H1 (cell line): ENCODE measurements around the gene MAP2K2. TPM values are rescaled to one million over a fixed set of nuclear protein-coding genes. Genes with fewer than 3 reads are reported as not detected.

Experiments
- CTCF ChIA-PET: fragments of 300-600 bp; sonication (Branson Sonifier 250); formaldehyde crosslinking; loops from one replicate; lab custom pipeline; 2021; ENCODE audit not compliant: partially characterized antibody; lab: Charles Lee
- POLR2A ChIA-PET: fragments of 300-600 bp; sonication (Branson Sonifier 250); formaldehyde crosslinking; loops from one replicate; lab custom pipeline; 2021; ENCODE audit warnings: inconsistent platforms; ENCODE audit not compliant: partially characterized antibody; lab: Charles Lee
- DNase-seq, 2 experiments: peaks; one replicate each; pipeline versions ENCODE4 v3.0.0 to v3.0.0-alpha.2; 2010 to 2022; ENCODE audit warnings: low spot score in 2 of 2, low read depth in 1 of 2, mixed read lengths in 1 of 2
- FAIRE-seq: peaks from 2 replicates; lab custom pipeline; 2011; peaks lifted over from hg19 to GRCh38; lab: Jason Lieb, UNC
- H2AFZ ChIP-seq: 2 replicates; pipeline ENCODE4 v1.8.1; 2012; ENCODE audit warnings: low read length, inconsistent platforms
- H2AK5ac ChIP-seq: 2 replicates; pipeline ENCODE4 v1.6.1; 2013; ENCODE audit warnings: low read depth, low read length
- H2BK120ac ChIP-seq: replicated peaks from 2 replicates; pipeline ENCODE3; 2013; ENCODE audit warnings: low read depth, low read length, inconsistent platforms
- H2BK12ac ChIP-seq: 2 replicates; pipeline ENCODE4 v1.6.1; 2013; ENCODE audit warnings: low read depth, low read length
- H2BK15ac ChIP-seq: 2 replicates; pipeline ENCODE4 v1.6.1; 2013; ENCODE audit warnings: low read length
- H2BK20ac ChIP-seq: 2 replicates; pipeline ENCODE4 v1.6.1; 2013; ENCODE audit warnings: low read length
- H2BK5ac ChIP-seq: 2 replicates; pipeline ENCODE4 v1.6.1; 2013; ENCODE audit warnings: low read depth, low read length
- H3K14ac ChIP-seq: 2 replicates; pipeline ENCODE4 v1.6.1; 2013; ENCODE audit warnings: inconsistent platforms; ENCODE audit not compliant: insufficient read length
- H3K18ac ChIP-seq: 2 replicates; pipeline ENCODE4 v1.6.1; 2013; ENCODE audit warnings: low read length; ENCODE audit errors: extremely low read depth
- H3K23ac ChIP-seq: 2 replicates; pipeline ENCODE4 v1.6.1; 2013; ENCODE audit warnings: inconsistent platforms; ENCODE audit not compliant: insufficient read length
- H3K23me2 ChIP-seq: 2 replicates; pipeline ENCODE4 v1.6.1; 2013; ENCODE audit warnings: low read depth, low read length
- H3K27ac ChIP-seq: 2 replicates; pipeline ENCODE4 v1.6.1; 2011; ENCODE audit warnings: low read depth, low read length, inconsistent platforms
- H3K27me3 ChIP-seq, 4 experiments: replicated peaks in 1 of 4; 1 replicate in 1 of 4; 2 replicates in 3 of 4; pipeline versions ENCODE4 v1.6.1 to v1.8.1; 2011 to 2013; ENCODE audit warnings: low read length in 3 of 4, mild to moderate bottlenecking in 3 of 4, inconsistent platforms in 2 of 4, mixed read lengths in 2 of 4, moderate library complexity in 1 of 4; ENCODE audit not compliant: control insufficient read depth in 3 of 4, insufficient read depth in 3 of 4; ENCODE audit errors: extremely low read depth in 1 of 4
- H3K36me3 ChIP-seq, 4 experiments: 2 replicates each; pipeline versions ENCODE4 v1.6.1 to v1.8.1; 2011 to 2013; ENCODE audit warnings: mild to moderate bottlenecking in 4 of 4, low read length in 3 of 4, moderate library complexity in 2 of 4, control low read depth in 1 of 4, inconsistent platforms in 1 of 4; ENCODE audit not compliant: insufficient read depth in 4 of 4, control insufficient read depth in 2 of 4
- H3K4ac ChIP-seq: replicated peaks from 2 replicates; pipeline ENCODE3; 2013; ENCODE audit warnings: low read length, low read depth, mixed read lengths, inconsistent platforms; ENCODE audit not compliant: insufficient read length
- H3K4me1 ChIP-seq, 4 experiments: replicated peaks in 1 of 4; 1 replicate in 1 of 4; 2 replicates in 3 of 4; pipeline versions ENCODE4 v1.6.1 to v1.8.1; 2011 to 2013; ENCODE audit warnings: low read length in 3 of 4, inconsistent platforms in 2 of 4, mixed read lengths in 1 of 4; ENCODE audit not compliant: insufficient read depth in 4 of 4, control insufficient read depth in 3 of 4
- H3K4me2 ChIP-seq, 2 experiments: 2 replicates each; pipeline versions ENCODE4 v1.6.1 to v1.8.1; 2011 to 2013; ENCODE audit warnings: low read depth in 2 of 2, low read length in 2 of 2, control low read depth in 1 of 2, inconsistent platforms in 1 of 2, mild to moderate bottlenecking in 1 of 2; ENCODE audit not compliant: insufficient read depth in 1 of 2
- H3K4me3 ChIP-seq, 4 experiments: fragments of 200-600, 300-600 bp in 1 of 4; sonication (generic), shearing (Covaris generic), sonication (Bioruptor Twin) in 1 of 4; 2 replicates each; pipeline versions ENCODE4 v1.5.1 to v1.8.1; 2011 to 2016; ENCODE audit warnings: low read length in 4 of 4, low read depth in 3 of 4, control low read depth in 2 of 4, inconsistent platforms in 2 of 4, mild to moderate bottlenecking in 2 of 4, mixed read lengths in 1 of 4, moderate library complexity in 1 of 4; ENCODE audit not compliant: insufficient read depth in 2 of 4; ENCODE audit errors: extremely low read depth in 1 of 4
- H3K56ac ChIP-seq: replicated peaks from 2 replicates; pipeline ENCODE3; 2013; ENCODE audit warnings: low read depth, mild to moderate bottlenecking, mixed read lengths, low read length, inconsistent platforms; ENCODE audit not compliant: insufficient read length
- H3K79me1 ChIP-seq: 2 replicates; pipeline ENCODE4 v1.6.1; 2013; ENCODE audit warnings: low read depth, low read length, control low read depth
- H3K79me2 ChIP-seq, 2 experiments: 2 replicates each; pipeline versions ENCODE4 v1.6.1 to v1.8.1; 2012 to 2013; ENCODE audit warnings: low read length in 2 of 2, mild to moderate bottlenecking in 2 of 2, inconsistent platforms in 1 of 2; ENCODE audit not compliant: insufficient read depth in 2 of 2, control insufficient read depth in 1 of 2
- H3K9ac ChIP-seq, 4 experiments: replicated peaks in 1 of 4; 1 replicate in 1 of 4; 2 replicates in 3 of 4; pipeline versions ENCODE4 v1.6.1 to v1.8.1; 2011 to 2013; ENCODE audit warnings: low read depth in 3 of 4, low read length in 3 of 4, control low read depth in 2 of 4, mild to moderate bottlenecking in 2 of 4, moderate library complexity in 2 of 4, inconsistent platforms in 1 of 4; ENCODE audit errors: extremely low read depth in 1 of 4
- H3K9me3 ChIP-seq, 2 experiments: 2 replicates each; pipeline versions ENCODE4 v1.6.1 to v1.8.1; 2012 to 2013; ENCODE audit warnings: mild to moderate bottlenecking in 2 of 2, moderate library complexity in 2 of 2, control low read depth in 1 of 2, inconsistent platforms in 1 of 2, low read depth in 1 of 2, low read length in 1 of 2, mixed read lengths in 1 of 2; ENCODE audit not compliant: insufficient read depth in 2 of 2
- H4K20me1 ChIP-seq, 2 experiments: replicated peaks in 1 of 2; 2 replicates each; pipeline versions ENCODE3 to v1.8.1; 2011 to 2013; ENCODE audit warnings: inconsistent platforms in 2 of 2, low read length in 2 of 2, mild to moderate bottlenecking in 1 of 2; ENCODE audit not compliant: insufficient read depth in 2 of 2, control insufficient read depth in 1 of 2
- H4K5ac ChIP-seq: 2 replicates; pipeline ENCODE4 v1.6.1; 2013; ENCODE audit warnings: low read length, low read depth, mixed read lengths, inconsistent platforms; ENCODE audit not compliant: insufficient read length
- H4K8ac ChIP-seq: 2 replicates; pipeline ENCODE4 v1.8.0; 2013; ENCODE audit warnings: mild to moderate bottlenecking, moderate library complexity, low read length, inconsistent platforms; ENCODE audit not compliant: insufficient read depth; ENCODE audit errors: extremely low read depth
- H4K91ac ChIP-seq: replicated peaks from 2 replicates; pipeline ENCODE3; 2013; ENCODE audit warnings: low read length, mixed read lengths, inconsistent platforms; ENCODE audit not compliant: insufficient read length
- ASH2L ChIP-seq: fragments of 200-600, 300-600 bp; sonication (generic); IDR thresholded peaks from one replicate; pipeline ENCODE4 v1.7.1; 2017; ENCODE audit warnings: low read length
- CEBPB ChIP-seq: IDR thresholded peaks from 2 replicates; pipeline ENCODE4 v1.6.1; 2012; ENCODE audit warnings: low read depth, low read length
- CREB1 ChIP-seq: IDR thresholded peaks from 2 replicates; pipeline ENCODE4 v1.6.1; 2012; ENCODE audit warnings: inconsistent platforms
- EGR1 ChIP-seq: IDR thresholded peaks from 2 replicates; pipeline ENCODE4 v1.6.1; 2011; ENCODE audit warnings: low read depth, low read length, borderline replicate concordance
- GABPA ChIP-seq: IDR thresholded peaks from 2 replicates; pipeline ENCODE4 v1.6.1; 2011; ENCODE audit warnings: mild to moderate bottlenecking, low read length, moderate library complexity, borderline replicate concordance; ENCODE audit not compliant: insufficient read depth
- HDAC2 ChIP-seq, 2 experiments: fragments of 300-600 bp in 1 of 2; sonication (generic) in 1 of 2; IDR thresholded peaks; 2 replicates each; pipeline ENCODE4 v1.6.1; 2011 to 2012; ENCODE audit warnings: low read depth in 2 of 2, low read length in 2 of 2, mild to moderate bottlenecking in 2 of 2, moderate library complexity in 2 of 2, borderline replicate concordance in 1 of 2, inconsistent platforms in 1 of 2
- KDM1A ChIP-seq: fragments of 200-600, 300-600 bp; sonication (generic); IDR thresholded peaks from 2 replicates; pipeline ENCODE4 v1.7.1; 2016; ENCODE audit warnings: mild to moderate bottlenecking, low read length, borderline replicate concordance
- MAX ChIP-seq: IDR thresholded peaks from 2 replicates; pipeline ENCODE4 v1.6.1; 2012; ENCODE audit warnings: inconsistent platforms
- TCF12 ChIP-seq: IDR thresholded peaks from 2 replicates; pipeline ENCODE4 v1.6.1; 2011; ENCODE audit warnings: low read depth, mild to moderate bottlenecking, low read length
- WGBS, 2 experiments: shearing (Covaris generic) in 1 of 2; methylation state at CpG; one replicate each; pipeline versions ENCODE4 v1.1.6 to v1.1.7; 2013 to 2015; ENCODE audit warnings: low lambda C conversion rate in 2 of 2, mixed read lengths in 2 of 2, inconsistent platforms in 1 of 2, low coverage in 1 of 2, missing lambda C conversion rate in 1 of 2; ENCODE audit not compliant: insufficient replicate concordance in 2 of 2, insufficient coverage in 1 of 2, insufficient read length in 1 of 2; ENCODE audit errors: extremely low coverage in 1 of 2, missing lambda C conversion rate in 1 of 2; 5-methylcytosine and 5-hydroxymethylcytosine counted together
- polyA plus RNA-seq, 7 experiments: library from polyadenylated mRNA; depleted of rRNA in 3 of 7; stranded (reverse) in 5 of 7; unstranded in 2 of 7; fragments of >200 nt in 5 of 7; fragments of 200-250 nt in 2 of 7; gene quantifications; 1 replicate in 5 of 7; 2 replicates in 1 of 7; 4 replicates in 1 of 7; pipeline versions ENCODE4 v1.2.1 to v1.2.3, GENCODE V29; 2011 to 2013; ENCODE audit warnings: missing spikeins in 2 of 7, mixed read lengths in 2 of 7
- total RNA-seq: library from RNA; stranded (reverse); fragmentation: NEBNext Ultra II Directional; extraction: Animal tissue kit (Norgen Biotek cat#: 25700); gene quantifications from 2 replicates; pipeline ENCODE4 v1.2.1, GENCODE V29; 2021
- TF ChIP-seq, protein P1 (sequence below): IDR thresholded peaks from 2 replicates; pipeline ENCODE4 v1.6.1; 2012; ENCODE audit warnings: low read length, inconsistent platforms

MAP2K2 gene
- total and polyA plus RNA-seq, 2 of the 8 experiments (the other 6 are each of a cell fraction or from before 2014, with no cell fraction given) = 111 to 162 TPM

DNA sequence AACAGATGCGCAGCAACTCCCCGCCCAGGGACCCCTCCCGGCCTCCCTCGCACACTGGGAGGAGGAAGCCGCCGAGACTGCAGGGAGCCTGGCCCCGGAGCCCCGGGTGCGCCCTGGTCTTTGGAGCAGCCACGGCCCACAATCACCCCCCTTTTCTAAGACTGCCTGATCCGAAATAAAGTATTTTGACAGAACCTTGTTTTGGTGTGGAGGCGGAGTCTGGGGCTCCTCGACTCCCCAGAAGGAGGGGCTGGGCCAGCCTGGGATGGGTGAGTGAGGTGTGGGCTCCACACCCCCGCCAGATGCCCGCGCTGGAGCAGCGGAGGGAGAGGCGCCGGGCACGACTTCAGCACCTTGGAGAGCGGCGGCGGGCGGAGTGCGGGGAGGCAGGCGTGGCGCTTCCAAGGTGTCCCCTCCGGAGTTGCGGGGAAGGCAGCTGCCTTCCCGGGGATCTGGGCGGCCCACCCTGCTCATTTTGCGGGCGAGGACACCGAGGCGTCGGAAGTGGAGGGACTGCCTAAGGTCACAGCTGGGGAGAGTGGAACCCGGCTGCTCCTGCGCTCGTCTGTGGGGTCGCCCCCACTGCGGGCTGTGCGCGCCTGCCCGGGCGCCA lies 49.0 kb upstream of the MAP2K2 start:
- H3K79me1 ChIP-seq = no peaks in the 10 kb centered on the region
- 18% methylated on average over 40 of the region's 45 CpGs; no CpG with 5 or more reads in 1 of the 2 experiments for WGBS, 2 experiments
- peaks cover 0 to 2% (median 0%) of the 10 kb centered on the region in 4 experiments; a peak in 1 of 7 replicates for H3K4me1 ChIP-seq
- H3K23ac ChIP-seq = no peak overlapping the region
- FAIRE-seq (no peak), DNase-seq (peak in 1 of 2 experiments; percentile 98)
- H2BK15ac ChIP-seq = no peak overlapping the region
- peak overlapping the region in 3 of 4 experiments; percentile 13 to 32 (median 23); a peak in 5 of 8 replicates for H3K4me3 ChIP-seq
- peak overlapping the region; percentile 62 to 67 for H3K4me2 ChIP-seq
- peaks cover 0 to 6% of the 10 kb centered on the region in 2 experiments for H4K20me1 ChIP-seq
- no peak overlapping the region for H3K4ac ChIP-seq
- no peak overlapping the region for H4K5ac ChIP-seq
- no peak overlapping the region for H4K91ac ChIP-seq
- ChIA-PET POLR2A (interaction anchor here (0.6 kb wide), 1 partner anchor 18 kb away, joined by 5 read pairs; no protein-coding TSS in a partner anchor), CTCF (interaction anchor here (0.9 to 1.7 kb wide), 4 partner anchors 14 to 35 kb away, joined by 3 to 5 read pairs (median 4); no protein-coding TSS in a partner anchor)
- no peak overlapping the region for H3K9ac ChIP-seq
- no peak overlapping the region for H2AFZ ChIP-seq
- H3K79me2 ChIP-seq = no peaks in the 10 kb centered on the region
- no peaks in the 10 kb centered on the region for H3K9me3 ChIP-seq
- no peak overlapping the region for H3K14ac ChIP-seq
- H2BK120ac ChIP-seq = no peak overlapping the region
- H3K18ac ChIP-seq = no peak overlapping the region
- no peak overlapping the region for H2AK5ac ChIP-seq
- no peak overlapping the region for H2BK12ac ChIP-seq
- no peak overlapping the region for H3K56ac ChIP-seq
- H4K8ac ChIP-seq = no peak overlapping the region
- peaks cover 0 to 19% (median 6%) of the 10 kb centered on the region in 4 experiments; a peak in 6 of 7 replicates for H3K27me3 ChIP-seq
- no peak overlapping the region for H2BK20ac ChIP-seq
- H3K23me2 ChIP-seq = peaks cover 1% of the 10 kb centered on the region; the same call in 1 of the 2 replicates
- H3K36me3 ChIP-seq = no peaks in the 10 kb centered on the region
- no peak overlapping the region for H3K27ac ChIP-seq
- no peak overlapping the region for H2BK5ac ChIP-seq
- no peak for TF ChIP-seq EGR1
- TF ChIP-seq CREB1 = 0 out of 2 replicates have a peak, but pooled peaks have one; percentile 38
- TF ChIP-seq KDM1A = no peak
- TF ChIP-seq GABPA = peak; percentile 43; the same call in 1 of the 2 replicates
- TF ChIP-seq CEBPB = no peak
- TF ChIP-seq TCF12 = no peak
- peak; percentile 54 for TF ChIP-seq ASH2L
- peak; percentile 77 for TF ChIP-seq MAX
- TF ChIP-seq, protein P1, sequence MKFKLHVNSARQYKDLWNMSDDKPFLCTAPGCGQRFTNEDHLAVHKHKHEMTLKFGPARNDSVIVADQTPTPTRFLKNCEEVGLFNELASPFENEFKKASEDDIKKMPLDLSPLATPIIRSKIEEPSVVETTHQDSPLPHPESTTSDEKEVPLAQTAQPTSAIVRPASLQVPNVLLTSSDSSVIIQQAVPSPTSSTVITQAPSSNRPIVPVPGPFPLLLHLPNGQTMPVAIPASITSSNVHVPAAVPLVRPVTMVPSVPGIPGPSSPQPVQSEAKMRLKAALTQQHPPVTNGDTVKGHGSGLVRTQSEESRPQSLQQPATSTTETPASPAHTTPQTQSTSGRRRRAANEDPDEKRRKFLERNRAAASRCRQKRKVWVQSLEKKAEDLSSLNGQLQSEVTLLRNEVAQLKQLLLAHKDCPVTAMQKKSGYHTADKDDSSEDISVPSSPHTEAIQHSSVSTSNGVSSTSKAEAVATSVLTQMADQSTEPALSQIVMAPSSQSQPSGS = no peak
- TF ChIP-seq HDAC2 (IDR thresholded peaks at IDR 0.05; ENCODE audit: borderline replicate concordance in 1 of 2, low read depth in 2 of 2, low read length in 2 of 2) = 0 out of 4 replicates have a peak, but pooled peaks of 1 of the 2 experiments have one; percentile 47
